Neuronal stem cell (in vitro differentiated cells): ENCODE results near the gene CGB5.

Experiments used
- DNase-seq: peaks from one replicate; pipeline ENCODE4 v3.0.0-alpha.2; 2013; ENCODE audit warnings: low spot score
- H2AFZ ChIP-seq: one replicate; pipeline ENCODE4 v1.6.1; 2013; ENCODE audit warnings: mild to moderate bottlenecking, low read length, inconsistent platforms
- H2AK5ac ChIP-seq: 2 replicates; pipeline ENCODE4 v1.6.1; 2013; ENCODE audit warnings: low read depth, mild to moderate bottlenecking, inconsistent platforms, low read length, moderate library complexity, mixed read lengths
- H2BK120ac ChIP-seq: 2 replicates; pipeline ENCODE4 v1.6.1; 2013; ENCODE audit warnings: low read depth, mild to moderate bottlenecking, inconsistent platforms, low read length, moderate library complexity, mixed read lengths
- H2BK12ac ChIP-seq: one replicate; pipeline ENCODE4 v1.6.1; 2013; ENCODE audit warnings: low read length, inconsistent platforms
- H2BK15ac ChIP-seq: 2 replicates; pipeline ENCODE4 v1.6.1; 2013; ENCODE audit warnings: mild to moderate bottlenecking, low read length, inconsistent platforms, mixed read lengths
- H2BK5ac ChIP-seq: one replicate; pipeline ENCODE4 v1.6.1; 2013; ENCODE audit warnings: inconsistent platforms, mild to moderate bottlenecking, low read length, moderate library complexity
- H3K14ac ChIP-seq: one replicate; pipeline ENCODE4 v1.6.1; 2013; ENCODE audit warnings: low read length, inconsistent platforms
- H3K18ac ChIP-seq: 2 replicates; pipeline ENCODE4 v1.6.1; 2013; ENCODE audit warnings: low read length, inconsistent platforms
- H3K23ac ChIP-seq: 2 replicates; pipeline ENCODE4 v1.6.1; 2013; ENCODE audit warnings: low read depth, mild to moderate bottlenecking, mixed read lengths, low read length, inconsistent platforms; ENCODE audit not compliant: poor library complexity
- H3K27ac ChIP-seq: replicated peaks from 3 replicates; pipeline ENCODE4 v1.5.1; 2013; ENCODE audit warnings: low read length, inconsistent platforms
- H3K27me3 ChIP-seq, 3 experiments: 2 replicates each; pipeline ENCODE4 v1.6.1; 2013; ENCODE audit warnings: low read length in 3 of 3, mild to moderate bottlenecking in 2 of 3, inconsistent platforms in 1 of 3, low read depth in 1 of 3, mixed read lengths in 1 of 3, moderate library complexity in 1 of 3; ENCODE audit not compliant: control insufficient read depth in 3 of 3, insufficient read depth in 3 of 3
- H3K36me3 ChIP-seq, 2 donors: replicated peaks in 1 of 2; 2 replicates each; pipeline ENCODE4 v1.6.1; 2013; ENCODE audit warnings: low read length in 2 of 2; ENCODE audit not compliant: control insufficient read depth in 2 of 2, insufficient read depth in 2 of 2
- H3K4ac ChIP-seq: 2 replicates; pipeline ENCODE4 v1.6.1; 2013; ENCODE audit warnings: inconsistent platforms, mild to moderate bottlenecking, low read length, moderate library complexity
- H3K4me1 ChIP-seq, 2 donors: 1 replicate in 1 of 2; 2 replicates in 1 of 2; pipeline ENCODE4 v1.6.1; 2013; ENCODE audit warnings: low read length in 2 of 2, low read depth in 1 of 2; ENCODE audit not compliant: control insufficient read depth in 2 of 2, insufficient read depth in 1 of 2
- H3K4me2 ChIP-seq: one replicate; pipeline ENCODE4 v1.6.1; 2013; ENCODE audit warnings: mild to moderate bottlenecking, low read length, inconsistent platforms; ENCODE audit not compliant: insufficient read depth, poor library complexity, severe bottlenecking
- H3K4me3 ChIP-seq, 2 donors: 2 replicates each; pipeline ENCODE4 v1.5.1; 2013; ENCODE audit warnings: low read length in 2 of 2, mild to moderate bottlenecking in 2 of 2, inconsistent platforms in 1 of 2, moderate library complexity in 1 of 2
- H3K79me1 ChIP-seq: one replicate; pipeline ENCODE4 v1.6.1; 2013; ENCODE audit warnings: low read depth, mild to moderate bottlenecking, inconsistent platforms, low read length, moderate library complexity
- H3K9ac ChIP-seq: one replicate; pipeline ENCODE4 v1.6.1; 2013; ENCODE audit warnings: mild to moderate bottlenecking, low read depth, low read length, inconsistent platforms; ENCODE audit not compliant: poor library complexity
- H3K9me3 ChIP-seq, 2 donors: replicated peaks in 1 of 2; 2 replicates each; pipeline versions ENCODE3 to v1.6.1; 2013; ENCODE audit warnings: low read length in 2 of 2, mild to moderate bottlenecking in 2 of 2, inconsistent platforms in 1 of 2, low read depth in 1 of 2, mixed read lengths in 1 of 2, moderate library complexity in 1 of 2; ENCODE audit not compliant: control insufficient read depth in 2 of 2, insufficient read depth in 1 of 2
- H4K8ac ChIP-seq: one replicate; pipeline ENCODE4 v1.6.1; 2013; ENCODE audit warnings: low read depth, mild to moderate bottlenecking, inconsistent platforms, low read length, moderate library complexity
- H4K91ac ChIP-seq: one replicate; pipeline ENCODE4 v1.6.1; 2013; ENCODE audit warnings: low read length, low read depth, mild to moderate bottlenecking, inconsistent platforms; ENCODE audit not compliant: poor library complexity
- WGBS, 2 donors: extraction: QIAGEN DNeasy Blood & Tissue Kit; methylation state at CpG; one replicate each; pipeline ENCODE4 v1.1.7; 2013; ENCODE audit warnings: missing lambda C conversion rate in 2 of 2, mixed read lengths in 1 of 2; ENCODE audit not compliant: insufficient read length in 2 of 2, insufficient replicate concordance in 1 of 2; ENCODE audit errors: extremely low coverage in 2 of 2; 5-methylcytosine and 5-hydroxymethylcytosine counted together

CGB5 gene

GRCh38 chr19:49010453-49010852 is 33.2 kb upstream of the CGB5 start:
- WGBS, 2 donors: no CpG with 5 or more reads among the region's 18 CpGs
- Histone ChIP-seq H2BK5ac (no peak overlapping the region), H3K9me3 (no peaks in the 10 kb centered on the region), H3K4me1 (no peaks in the 10 kb centered on the region), H2BK15ac (no peak overlapping the region), H3K4me2 (no peak overlapping the region), H3K18ac (no peak overlapping the region), H3K36me3 (peaks cover 49 to 84% of the 10 kb centered on the region in 2 donors), H3K27ac (no peak overlapping the region), H2AFZ (no peak overlapping the region), H3K14ac (no peak overlapping the region), H4K91ac (no peak overlapping the region), H3K27me3 (peaks cover 0 to 2% (median 0%) of the 10 kb centered on the region in 3 experiments), H4K8ac (no peak overlapping the region), H2AK5ac (no peak overlapping the region), H3K23ac (no peak overlapping the region), H2BK120ac (no peak overlapping the region), H2BK12ac (no peak overlapping the region), H3K9ac (no peak overlapping the region), H3K4me3 (no peak overlapping the region), H3K4ac (no peak overlapping the region), H3K79me1 (peaks cover 5% of the 10 kb centered on the region)
- DNase-seq: no peak

- H3K4ac ChIP-seq: no peak overlapping the region
- no peak overlapping the region for H2BK12ac ChIP-seq
- H2AK5ac ChIP-seq: no peak overlapping the region
- no peak overlapping the region for H3K9ac ChIP-seq
- H2BK120ac ChIP-seq: no peak overlapping the region
- no peak overlapping the region for H2AFZ ChIP-seq
- no peak overlapping the region for H3K4me3 ChIP-seq
- H4K8ac ChIP-seq: no peak overlapping the region
- H2BK15ac ChIP-seq: no peak overlapping the region
- H3K23ac ChIP-seq: no peak overlapping the region
- no peaks in the 10 kb centered on the region for H3K4me1 ChIP-seq
- no peaks in the 10 kb centered on the region for H3K27me3 ChIP-seq
- no peaks in the 10 kb centered on the region for H3K9me3 ChIP-seq
- no peak overlapping the region for H3K4me2 ChIP-seq
- no peak overlapping the region for H2BK5ac ChIP-seq
- DNase-seq: no peak
- no peak overlapping the region for H3K27ac ChIP-seq
- H3K14ac ChIP-seq: no peak overlapping the region
- WGBS, 2 donors: no CpG with 5 or more reads among the region's 17 CpGs
- H3K36me3 ChIP-seq: peaks cover 49 to 85% of the 10 kb centered on the region in 2 donors
- H4K91ac ChIP-seq: no peak overlapping the region
- no peak overlapping the region for H3K18ac ChIP-seq
- peaks cover 5% of the 10 kb centered on the region for H3K79me1 ChIP-seq
These were observed 32.5 kb upstream of the CGB5 start for GRCh38 chr19:49011194-49011593.

GRCh38 chr19:49014123-49014869 is 29.4 kb upstream of the CGB5 start:
- no peak overlapping the region for H3K14ac ChIP-seq
- H3K27me3 ChIP-seq: peaks cover 0 to 17% (median 0%) of the 10 kb centered on the region in 3 experiments
- no peak overlapping the region for H2BK5ac ChIP-seq
- no peak overlapping the region for H2BK120ac ChIP-seq
- H2AK5ac ChIP-seq: no peak overlapping the region
- peaks cover 35 to 73% of the 10 kb centered on the region in 2 donors for H3K36me3 ChIP-seq
- no peak overlapping the region for H4K8ac ChIP-seq
- no peak for DNase-seq
- H2BK12ac ChIP-seq: no peak overlapping the region
- no peak overlapping the region for H4K91ac ChIP-seq
- no peak overlapping the region for H2BK15ac ChIP-seq
- H2AFZ ChIP-seq: no peak overlapping the region
- H3K23ac ChIP-seq: peak overlapping the region; percentile 55
- peak overlapping the region; percentile 21 for H3K9ac ChIP-seq
- peaks cover 0 to 2% of the 10 kb centered on the region in 2 donors for H3K4me1 ChIP-seq
- WGBS, 2 donors: no CpG with 5 or more reads among the region's 32 CpGs
- H3K4ac ChIP-seq: no peak overlapping the region
- H3K4me2 ChIP-seq: no peak overlapping the region
- no peak overlapping the region for H3K27ac ChIP-seq
- no peak overlapping the region for H3K4me3 ChIP-seq
- H3K79me1 ChIP-seq: peaks cover 2% of the 10 kb centered on the region
- H3K18ac ChIP-seq: no peak overlapping the region
- H3K9me3 ChIP-seq: no peaks in the 10 kb centered on the region

GRCh38 chr19:49014870-49015255 is 28.8 kb upstream of the CGB5 start:
- DNase-seq: no peak
- Histone ChIP-seq H2BK15ac (no peak overlapping the region), H3K4me3 (no peak overlapping the region), H3K9me3 (no peaks in the 10 kb centered on the region), H2BK12ac (no peak overlapping the region), H3K4me1 (peaks cover 0 to 2% of the 10 kb centered on the region in 2 donors), H2AK5ac (no peak overlapping the region), H3K18ac (no peak overlapping the region), H3K14ac (no peak overlapping the region), H2AFZ (no peak overlapping the region), H3K27me3 (peaks cover 0 to 19% (median 0%) of the 10 kb centered on the region in 3 experiments), H3K36me3 (peaks cover 30 to 67% of the 10 kb centered on the region in 2 donors), H3K9ac (peak overlapping the region; percentile 21), H3K4me2 (no peak overlapping the region), H2BK5ac (no peak overlapping the region), H3K4ac (no peak overlapping the region), H2BK120ac (no peak overlapping the region), H3K79me1 (peaks cover 2% of the 10 kb centered on the region), H3K27ac (no peak overlapping the region), H4K8ac (no peak overlapping the region), H4K91ac (no peak overlapping the region), H3K23ac (peak overlapping the region; percentile 43)
- no CpG with 5 or more reads among the region's 18 CpGs for WGBS, 2 donors
